ENCODE data around the gene PCBP2.
A peak's percentile ranks its signal among the peaks of the same experiment; 100 is the strongest.
"Not testable (repeated sequence)": the region's sequence is repeated elsewhere in the genome, so short reads cannot be mapped to it uniquely, and the experiment has no call there.

PCBP2 gene

GRCh38 chr12:53474077-53474476 is 22.2 kb downstream of the PCBP2 start:
- no peak for DNase-seq

- DNase-seq, result no peak
Observed at GRCh38 chr12:53474819-53475218, 22.9 kb downstream of the PCBP2 start.

GRCh38 chr12:53476769-53477209 is 24.9 kb downstream of the PCBP2 start:
- DNase-seq, result no peak

GRCh38 chr12:53478865-53479264 is 27.0 kb downstream of the PCBP2 start:
- no peak for DNase-seq

- DNase-seq, result no peak
Observed at GRCh38 chr12:53479331-53479730, 27.4 kb downstream of the PCBP2 start.

- DNase-seq, result no peak
Observed at GRCh38 chr12:53480491-53481442, 28.9 kb downstream of the PCBP2 start.

- DNase-seq, result not testable (repeated sequence)
Observed at GRCh38 chr12:53481458-53481857, 29.6 kb downstream of the PCBP2 start.

GRCh38 chr12:53481939-53482586 is 30.2 kb downstream of the PCBP2 start:
- DNase-seq, result no peak

- no peak for DNase-seq
Observed at GRCh38 chr12:53482626-53483168, 30.8 kb downstream of the PCBP2 start.

- DNase-seq, result no peak
Observed at GRCh38 chr12:53483225-53483978, 31.5 kb downstream of the PCBP2 start.

- DNase-seq, result no peak
Observed at GRCh38 chr12:53483979-53484377, 32.1 kb downstream of the PCBP2 start.

GRCh38 chr12:53484686-53485575 is 33.0 kb downstream of the PCBP2 start:
- no peak for DNase-seq

- DNase-seq, result no peak
Observed at GRCh38 chr12:53485955-53486735, 34.2 kb downstream of the PCBP2 start.

GRCh38 chr12:53486736-53487487 is 35.0 kb downstream of the PCBP2 start:
- no peak for DNase-seq

- no peak for DNase-seq
Observed at GRCh38 chr12:53489242-53489864, 37.5 kb downstream of the PCBP2 start.

- DNase-seq, result no peak
Observed at GRCh38 chr12:53492188-53492587, 40.3 kb downstream of the PCBP2 start.

GRCh38 chr12:53492830-53493609 is 41.1 kb downstream of the PCBP2 start:
- peak; percentile 75 for DNase-seq

- DNase-seq, result no peak
Observed at GRCh38 chr12:53493610-53494391, 41.9 kb downstream of the PCBP2 start.

Data from activated CD4-positive, alpha-beta T cell treated with anti-CD3 and anti-CD28 coated beads for 1 hour (primary cell).